CD4-positive, alpha-beta T cell (primary cell): ENCODE data around the gene AHNAK. TPM values are rescaled to one million over a fixed set of nuclear protein-coding genes. Genes with fewer than 3 reads are reported as not detected.

Source experiments
- ATAC-seq: fragments of 200-7000 bp; cut with Tn5 transposase; one replicate; pipeline ENCODE4 v1.10.0; 2022; ENCODE audit warnings: mild to moderate bottlenecking; ENCODE audit not compliant: poor library complexity
- CTCF ChIA-PET: fragments of 350-600 bp; sonication (Branson Sonifier 250); formaldehyde crosslinking; loops from one replicate; lab custom pipeline; 2021; ENCODE audit warnings: antibody characterized with exemption, inconsistent platforms; lab: Charles Lee
- POLR2A ChIA-PET: fragments of 350-600 bp; sonication (Branson Sonifier 250); formaldehyde crosslinking; loops from one replicate; lab custom pipeline; 2021; ENCODE audit warnings: antibody characterized with exemption, inconsistent platforms; lab: Charles Lee
- DNase-seq, 14 experiments: peaks; one replicate each; pipeline ENCODE4 v3.0.0-alpha.2; 2013 to 2020; ENCODE audit warnings: mixed read lengths in 2 of 14
- H3K27ac ChIP-seq, 2 donors: one replicate each; pipeline versions ENCODE4 v1.5.1 to v1.7.0; 2013; ENCODE audit warnings: low read length in 2 of 2, low read depth in 1 of 2, mild to moderate bottlenecking in 1 of 2
- H3K27me3 ChIP-seq, 2 experiments: 1 replicate in 1 of 2; 2 replicates in 1 of 2; pipeline versions ENCODE4 v1.6.1 to v1.7.0; 2013; ENCODE audit warnings: low read length in 2 of 2, control low read depth in 1 of 2, mild to moderate bottlenecking in 1 of 2, moderate library complexity in 1 of 2; ENCODE audit not compliant: insufficient read depth in 2 of 2, control insufficient read depth in 1 of 2
- H3K36me3 ChIP-seq: one replicate; pipeline ENCODE4 v1.6.1; 2013; ENCODE audit warnings: low read length, control low read depth; ENCODE audit not compliant: insufficient read depth
- H3K4me1 ChIP-seq: one replicate; pipeline ENCODE4 v1.6.1; 2013; ENCODE audit warnings: low read length, control low read depth; ENCODE audit not compliant: insufficient read depth
- H3K4me3 ChIP-seq: one replicate; pipeline ENCODE4 v1.5.1; 2013; ENCODE audit warnings: mild to moderate bottlenecking, low read length, moderate library complexity
- H3K9me3 ChIP-seq, 2 experiments: 1 replicate in 1 of 2; 2 replicates in 1 of 2; pipeline versions ENCODE4 v1.6.1 to v1.7.0; 2013; ENCODE audit warnings: low read length in 2 of 2, mild to moderate bottlenecking in 2 of 2, control low read depth in 1 of 2, moderate library complexity in 1 of 2; ENCODE audit not compliant: control insufficient read depth in 1 of 2, insufficient read depth in 1 of 2
- H3K27ac Mint-ChIP-seq: one replicate; pipeline ENCODE4 v1.8.0; 2020; ENCODE audit warnings: mixed read lengths
- H3K27me3 Mint-ChIP-seq: one replicate; pipeline ENCODE4 v1.8.0; 2021; ENCODE audit warnings: mixed read lengths
- H3K36me3 Mint-ChIP-seq: one replicate; pipeline ENCODE4 v1.8.0; 2021; ENCODE audit warnings: low read depth, mixed read lengths
- H3K4me1 Mint-ChIP-seq: one replicate; pipeline ENCODE4 v1.8.0; 2021; ENCODE audit warnings: low read depth, mixed read lengths
- H3K4me3 Mint-ChIP-seq: one replicate; pipeline ENCODE4 v1.8.0; 2020; ENCODE audit warnings: mild to moderate bottlenecking, mixed read lengths
- H3K9me3 Mint-ChIP-seq: one replicate; pipeline ENCODE4 v1.8.0; 2020; ENCODE audit warnings: mixed read lengths
- intact Hi-C, 2 experiments: fragments of 100-400 bp; cut with DNase I in 1 of 2; cut with micrococcal nuclease in 1 of 2; formaldehyde crosslinking; loops; one replicate each; pipeline versions ENCODE4 v1.15.1 to v1.9.0; 2023 to 2025; cut with DNase I, micrococcal nuclease
- total RNA-seq, 174 experiments: library from RNA in 2 of 174; stranded (reverse) in 2 of 174; gene quantifications; one replicate each; pipeline ENCODE4 v1.2.3 and lab custom pipeline; 2021 to 2026
- TF ChIP-seq, protein P1 (sequence below): fragments of 200-600 bp; IDR thresholded peaks from one replicate; pipeline ENCODE4 v1.8.0; 2022; ENCODE audit warnings: antibody characterized with exemption, mild to moderate bottlenecking

Gene AHNAK
- total RNA-seq, 2 experiments from 2014 or later: 320 to 332 TPM

DNA sequence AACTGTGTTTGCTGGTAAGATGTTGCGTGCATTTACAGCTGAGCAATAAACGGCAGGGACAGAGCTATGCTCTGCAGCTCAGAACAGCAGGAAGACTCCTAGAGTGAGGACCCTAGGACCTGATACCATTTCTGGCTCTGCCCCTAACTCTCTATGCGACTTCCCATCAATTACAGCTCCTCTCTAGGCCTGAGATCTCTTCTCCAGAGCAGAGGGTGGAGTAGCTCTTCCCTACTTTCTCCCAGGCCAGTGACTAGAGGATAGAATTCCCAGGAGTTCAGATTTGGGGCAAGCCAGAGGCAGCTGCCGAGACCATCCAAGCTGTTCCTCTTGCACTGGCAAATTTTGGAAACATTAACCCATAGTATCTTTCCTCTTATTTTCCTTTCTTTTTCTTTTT lies 140.6 kb downstream of the AHNAK start:
- Mint-ChIP-seq H3K36me3 (no peaks in the 10 kb centered on the region), H3K4me3 (no peak overlapping the region), H3K27me3 (no peaks in the 10 kb centered on the region), H3K27ac (no peak overlapping the region), H3K9me3 (no peaks in the 10 kb centered on the region), H3K4me1 (peaks cover 23% of the 10 kb centered on the region)
- Histone ChIP-seq H3K27me3 (no peaks in the 10 kb centered on the region), H3K4me3 (no peak overlapping the region), H3K4me1 (peaks cover 20% of the 10 kb centered on the region), H3K36me3 (no peaks in the 10 kb centered on the region), H3K9me3 (no peaks in the 10 kb centered on the region), H3K27ac (no peak overlapping the region)
- DNase-seq: no peak
- no peak for ATAC-seq
- TF ChIP-seq, protein P1, sequence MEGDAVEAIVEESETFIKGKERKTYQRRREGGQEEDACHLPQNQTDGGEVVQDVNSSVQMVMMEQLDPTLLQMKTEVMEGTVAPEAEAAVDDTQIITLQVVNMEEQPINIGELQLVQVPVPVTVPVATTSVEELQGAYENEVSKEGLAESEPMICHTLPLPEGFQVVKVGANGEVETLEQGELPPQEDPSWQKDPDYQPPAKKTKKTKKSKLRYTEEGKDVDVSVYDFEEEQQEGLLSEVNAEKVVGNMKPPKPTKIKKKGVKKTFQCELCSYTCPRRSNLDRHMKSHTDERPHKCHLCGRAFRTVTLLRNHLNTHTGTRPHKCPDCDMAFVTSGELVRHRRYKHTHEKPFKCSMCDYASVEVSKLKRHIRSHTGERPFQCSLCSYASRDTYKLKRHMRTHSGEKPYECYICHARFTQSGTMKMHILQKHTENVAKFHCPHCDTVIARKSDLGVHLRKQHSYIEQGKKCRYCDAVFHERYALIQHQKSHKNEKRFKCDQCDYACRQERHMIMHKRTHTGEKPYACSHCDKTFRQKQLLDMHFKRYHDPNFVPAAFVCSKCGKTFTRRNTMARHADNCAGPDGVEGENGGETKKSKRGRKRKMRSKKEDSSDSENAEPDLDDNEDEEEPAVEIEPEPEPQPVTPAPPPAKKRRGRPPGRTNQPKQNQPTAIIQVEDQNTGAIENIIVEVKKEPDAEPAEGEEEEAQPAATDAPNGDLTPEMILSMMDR: no peak
- ChIA-PET CTCF (interaction anchor here (1.0 kb wide), 2 partner anchors 13 to 19 kb away, joined by 3 read pairs; no protein-coding TSS in a partner anchor), POLR2A (no interaction called here)
- intact Hi-C loops: no loop called here

- DNase-seq (no peak), ATAC-seq (no peak)
- H3K27ac Mint-ChIP-seq: no peak overlapping the region
- no peak overlapping the region for H3K4me3 Mint-ChIP-seq
- ChIA-PET POLR2A (no interaction called here), CTCF (no interaction called here)
- no peak overlapping the region for H3K27ac ChIP-seq
- H3K27me3 ChIP-seq: no peaks in the 10 kb centered on the region
- H3K4me1 Mint-ChIP-seq: peaks cover 23% of the 10 kb centered on the region
- no peaks in the 10 kb centered on the region for H3K36me3 ChIP-seq
- no peak overlapping the region for H3K4me3 ChIP-seq
- H3K9me3 Mint-ChIP-seq: no peaks in the 10 kb centered on the region
- peaks cover 32% of the 10 kb centered on the region for H3K4me1 ChIP-seq
- TF ChIP-seq, protein P1: no peak
- H3K36me3 Mint-ChIP-seq: no peaks in the 10 kb centered on the region
- no peaks in the 10 kb centered on the region for H3K9me3 ChIP-seq
- intact Hi-C loops: no loop called here
- H3K27me3 Mint-ChIP-seq: no peaks in the 10 kb centered on the region
These were observed 141.7 kb downstream of the AHNAK start for GRCh38 chr11:62404901-62405300.

GRCh38 chr11:62404435-62404834 lies 142.2 kb downstream of the AHNAK start:
- DNase-seq (no peak), ATAC-seq (no peak)
- intact Hi-C loops: no loop called here
- H3K4me3 Mint-ChIP-seq: no peak overlapping the region
- no peak overlapping the region for H3K27ac Mint-ChIP-seq
- Histone ChIP-seq H3K27me3 (no peaks in the 10 kb centered on the region), H3K9me3 (no peaks in the 10 kb centered on the region), H3K4me3 (no peak overlapping the region), H3K36me3 (no peaks in the 10 kb centered on the region), H3K4me1 (peaks cover 36% of the 10 kb centered on the region), H3K27ac (no peak overlapping the region)
- H3K4me1 Mint-ChIP-seq: peaks cover 23% of the 10 kb centered on the region
- ChIA-PET POLR2A (no interaction called here), CTCF (no interaction called here)
- no peaks in the 10 kb centered on the region for H3K9me3 Mint-ChIP-seq
- H3K36me3 Mint-ChIP-seq: no peaks in the 10 kb centered on the region
- no peaks in the 10 kb centered on the region for H3K27me3 Mint-ChIP-seq
- TF ChIP-seq, protein P1: no peak
